Fibroblast of skin of right biceps (primary cell): ENCODE results near the gene XAB2.

ENCODE experiments used
- DNase-seq: peaks from one replicate; pipeline ENCODE4 v3.0.0-alpha.2; 2013

Gene XAB2

DNA sequence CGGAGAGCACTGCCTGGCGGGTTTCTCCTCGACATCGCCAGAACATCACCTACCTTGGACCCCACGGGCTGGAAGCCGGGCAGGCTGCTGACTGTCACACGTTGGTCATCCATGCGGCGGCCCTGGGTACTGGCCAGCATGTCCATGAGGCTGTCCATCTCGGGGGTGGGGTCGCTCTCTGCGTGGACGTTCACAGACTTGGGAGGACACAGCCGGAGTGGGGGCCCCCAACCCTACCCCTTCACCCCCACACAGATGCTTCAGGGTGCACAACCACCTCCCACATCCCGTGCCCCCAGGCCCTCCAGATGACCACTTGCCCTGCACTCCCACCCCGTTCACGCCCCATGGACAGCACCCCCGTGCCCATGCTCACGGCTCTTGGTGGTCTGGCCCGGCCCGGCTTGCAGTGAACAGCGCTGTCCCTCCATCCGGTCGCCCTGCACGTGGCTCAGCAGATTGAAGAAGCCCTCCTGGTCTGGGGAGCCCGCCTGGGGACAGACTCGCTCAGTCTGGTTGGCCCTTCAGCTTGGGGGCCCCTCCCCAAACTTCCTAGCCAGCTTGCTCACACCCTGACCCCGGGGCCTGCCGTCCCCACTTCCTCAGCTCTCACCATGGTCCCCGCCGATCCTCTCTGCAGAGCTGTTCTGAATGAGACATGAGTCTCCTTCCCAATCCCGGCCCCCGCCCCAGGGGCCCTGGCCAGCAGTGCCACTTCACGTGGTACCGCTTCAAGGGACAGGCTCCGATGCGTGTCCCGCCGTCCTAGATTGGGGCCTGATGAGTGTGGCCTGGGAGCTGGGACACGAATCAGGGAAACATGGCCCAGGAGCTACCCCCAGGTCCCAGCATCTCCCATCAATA, 3.2 kb upstream of the XAB2 start:
- DNase-seq = no peak

GRCh38 chr19:7631577-7631976, 2.2 kb upstream of the XAB2 start:
- no peak for DNase-seq

DNA sequence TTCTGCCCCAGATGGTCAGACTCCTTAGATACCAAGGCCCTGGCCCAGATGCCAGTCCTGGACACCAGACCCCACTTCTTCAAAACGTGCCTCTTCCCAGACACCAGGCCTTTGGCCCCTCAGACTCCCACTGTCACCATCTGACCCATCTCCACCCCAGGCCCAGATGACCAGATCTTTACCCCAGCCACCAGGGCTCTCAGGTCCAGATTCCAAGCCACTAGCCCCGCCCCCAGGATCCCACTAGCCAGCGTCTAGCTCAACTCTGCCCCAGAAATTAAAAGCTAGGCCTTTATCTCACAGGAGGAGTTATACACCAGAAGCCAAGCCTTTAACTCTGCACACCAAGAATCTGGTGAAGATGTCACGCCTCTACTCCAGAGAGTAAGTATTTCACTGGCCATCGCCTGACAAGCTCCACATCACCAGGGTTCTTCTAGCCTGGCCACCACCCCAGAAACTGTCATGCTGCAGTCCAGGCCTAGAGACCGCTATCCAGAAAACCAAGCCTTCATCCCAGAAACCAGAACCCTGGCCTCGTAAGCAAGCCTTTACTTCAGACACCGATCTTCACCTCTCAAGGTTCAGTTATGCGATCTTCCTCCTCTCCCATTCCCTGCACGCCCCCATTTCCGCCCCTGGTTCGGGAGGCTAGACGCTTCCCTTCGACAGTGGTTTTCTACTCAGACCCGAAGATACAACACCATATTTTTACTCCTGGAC, 595 bp downstream of the XAB2 start:
- no peak for DNase-seq

DNA sequence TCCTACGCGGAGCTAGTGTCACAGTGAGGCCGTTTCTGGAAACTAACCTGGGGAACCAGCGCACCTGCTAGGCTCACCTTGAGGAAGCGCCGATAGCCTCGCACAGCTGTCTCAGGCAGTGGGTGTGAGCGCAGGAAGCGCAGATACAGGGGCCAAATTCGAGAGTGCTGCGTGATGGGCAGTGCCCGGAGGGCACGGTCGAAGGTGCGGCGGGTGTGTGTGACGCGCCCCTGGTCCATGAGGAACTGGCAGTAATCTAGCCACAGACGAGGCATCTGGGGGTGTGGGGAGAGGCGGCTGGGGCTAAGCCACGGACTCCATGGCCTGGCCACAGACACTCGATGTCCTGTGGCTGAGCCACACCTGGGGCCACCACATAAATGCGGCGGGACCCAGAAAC, 2.2 kb downstream of the XAB2 start:
- DNase-seq = no peak

DNA sequence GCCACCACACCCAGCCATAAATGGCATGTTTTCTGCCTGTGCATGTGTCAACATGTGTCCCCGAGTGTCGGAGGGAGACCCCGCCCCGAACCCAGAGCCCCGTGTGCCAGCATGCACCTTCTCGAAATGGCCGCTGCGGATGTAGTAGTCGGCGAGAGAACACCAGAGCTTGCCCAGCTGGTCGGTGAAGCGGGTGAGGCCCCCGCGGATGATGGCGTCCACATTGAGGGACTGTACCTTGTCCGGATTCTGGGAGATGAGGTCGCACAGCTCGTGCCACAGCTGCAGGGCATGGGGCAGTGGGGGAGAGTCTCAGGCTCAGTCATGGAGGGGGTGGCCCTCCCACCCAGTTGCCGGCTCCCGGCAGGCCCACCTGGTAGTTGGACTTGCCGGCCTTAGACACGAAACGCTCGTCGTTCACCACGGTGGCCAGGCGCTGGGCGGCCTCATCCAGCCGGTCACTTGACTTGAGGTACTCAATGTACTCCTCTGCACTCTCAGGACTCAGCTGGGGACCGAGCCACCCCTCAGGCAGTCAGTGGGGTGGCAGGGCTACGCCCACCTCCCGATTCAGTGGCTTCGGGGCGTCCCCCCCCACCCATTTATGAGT, 3.5 kb downstream of the XAB2 start:
- no peak for DNase-seq

DNA sequence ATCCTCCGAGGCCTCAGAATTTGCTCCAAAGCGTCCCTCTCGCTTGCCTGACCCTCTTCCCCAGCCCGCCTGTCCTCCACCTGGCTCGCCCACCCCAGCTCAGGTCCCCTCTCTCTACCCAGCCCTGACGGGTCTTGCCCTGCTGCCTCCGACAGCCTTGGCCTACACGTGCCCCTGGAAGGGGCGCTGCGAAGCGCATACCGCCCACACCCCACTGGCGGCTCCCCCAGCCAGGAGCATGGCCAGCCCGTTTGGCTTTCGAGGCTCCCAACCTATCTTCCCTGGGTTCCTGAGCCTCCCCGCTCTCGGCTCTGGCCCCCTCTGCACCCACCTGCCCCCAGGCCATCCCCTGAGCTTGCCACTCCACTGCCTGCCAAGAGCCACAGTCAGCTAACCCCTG, 4.5 kb downstream of the XAB2 start:
- DNase-seq = no peak

DNA sequence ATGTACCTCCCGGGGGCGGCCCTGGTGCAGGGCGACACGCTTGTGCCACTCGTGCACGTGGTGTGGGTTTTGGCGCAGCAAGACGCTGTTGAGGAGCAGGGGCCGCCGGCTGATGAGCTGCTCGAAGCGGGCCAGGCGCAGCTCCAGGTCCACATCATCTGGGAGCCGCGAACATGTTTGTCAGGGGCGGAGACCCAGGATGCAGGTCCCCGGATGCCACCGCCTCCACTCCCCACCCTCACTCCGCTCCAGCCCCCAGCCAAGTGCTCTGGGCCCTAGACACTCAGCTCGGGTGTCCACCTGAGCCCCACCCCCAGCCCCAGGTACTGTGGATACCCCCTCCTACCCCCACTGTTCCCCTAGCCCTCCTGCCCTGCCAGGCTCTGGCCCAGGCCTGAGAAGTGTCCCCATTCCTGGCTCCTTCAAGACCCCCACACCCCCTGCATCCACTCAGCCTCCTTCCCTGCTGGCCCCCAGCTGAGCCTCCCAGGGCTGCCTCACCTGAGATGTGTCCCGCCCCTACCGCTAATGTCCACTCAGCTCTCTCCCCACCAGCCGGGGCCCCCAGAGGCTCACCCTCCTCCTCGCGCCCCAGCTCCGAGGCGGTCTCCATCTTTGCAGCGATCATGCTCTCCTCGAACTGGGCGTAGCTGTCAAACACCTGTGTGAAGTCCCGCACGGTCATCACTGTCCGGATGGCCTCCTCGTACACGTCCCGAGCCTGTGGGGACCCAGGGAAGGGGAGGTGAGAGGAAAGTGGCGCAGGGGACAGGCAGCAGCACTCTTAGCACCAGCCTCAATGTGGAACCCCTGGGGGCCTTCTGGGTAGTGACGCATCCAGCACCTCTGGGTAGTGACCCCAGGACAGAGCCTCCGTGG, 5.4 kb downstream of the XAB2 start:
- DNase-seq = no peak

DNA sequence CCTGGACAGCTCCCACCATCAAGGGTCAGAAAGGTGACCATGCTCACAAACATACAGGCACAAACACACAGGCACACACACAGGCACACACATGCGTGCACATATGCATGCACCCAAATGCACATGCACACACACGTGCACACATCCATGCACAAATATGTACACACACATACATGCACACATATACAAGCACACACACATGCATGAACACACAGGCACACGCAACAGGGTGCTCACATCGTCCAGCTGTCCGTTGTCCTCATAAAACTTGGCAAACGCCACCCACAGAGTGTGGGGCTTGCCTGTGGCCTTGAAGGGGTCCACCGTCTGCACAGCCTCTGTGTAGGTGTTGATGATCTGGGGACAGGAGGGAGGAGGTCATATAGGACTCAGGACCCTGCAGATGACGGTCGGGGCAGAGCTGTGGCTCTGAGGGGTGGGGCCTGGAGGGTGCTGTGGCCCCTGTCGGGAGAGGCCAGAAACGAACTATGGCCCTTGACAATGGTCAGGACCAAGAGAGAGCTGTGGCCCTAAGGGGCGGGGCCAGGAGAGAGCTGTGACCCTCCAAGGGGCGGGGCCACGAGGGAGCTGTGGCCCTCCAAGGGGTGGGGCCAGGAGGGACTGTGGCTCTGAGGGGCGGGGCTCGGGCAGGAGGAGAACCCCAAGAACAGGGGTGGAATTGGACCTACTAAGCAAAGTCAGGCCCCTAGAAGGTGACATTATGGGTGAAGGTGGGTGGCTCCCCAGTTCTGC, 6.2 kb downstream of the XAB2 start:
- no peak for DNase-seq

GRCh38 chr19:7620442-7621412, 8.6 kb downstream of the XAB2 start:
- no peak for DNase-seq

GRCh38 chr19:7619671-7620441, 9.5 kb downstream of the XAB2 start:
- DNase-seq = no peak

DNA sequence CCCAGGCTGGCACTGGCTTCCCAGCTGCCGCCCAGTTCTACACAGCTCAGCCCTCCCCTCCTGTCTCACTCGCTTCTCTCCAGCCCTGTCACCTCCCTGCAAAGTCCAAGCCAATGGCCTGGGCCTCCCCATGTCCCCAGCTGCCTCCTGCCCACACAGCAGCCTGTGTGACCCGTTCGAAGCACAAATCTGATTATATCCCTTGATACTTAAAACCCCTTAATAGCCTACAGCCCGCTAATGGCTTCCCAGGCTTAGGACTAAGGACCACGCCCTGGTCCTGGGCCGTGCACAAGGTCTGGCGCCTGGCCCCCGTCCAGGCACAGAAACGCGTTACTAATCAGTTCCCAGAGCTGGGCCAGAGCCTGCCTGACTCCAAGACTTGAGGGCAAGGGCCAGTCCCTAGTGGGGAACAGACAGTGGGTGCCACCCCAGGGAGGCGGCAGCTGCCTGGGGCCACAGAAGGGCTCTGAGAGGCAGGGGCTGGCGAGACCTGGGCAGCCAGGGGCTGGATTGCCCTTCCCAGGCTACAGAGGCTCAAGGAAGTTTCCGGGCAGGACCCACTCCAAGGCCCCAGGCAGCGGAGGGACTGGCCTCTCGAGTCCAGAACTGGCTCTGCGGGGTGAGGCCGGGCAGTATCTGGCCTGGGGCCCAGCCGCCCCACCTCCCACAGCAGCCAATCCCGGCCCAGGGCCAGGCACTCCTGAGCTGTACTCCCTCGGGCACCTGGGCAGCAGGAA, 10.4 kb downstream of the XAB2 start:
- no peak for DNase-seq

- no peak for DNase-seq
These were observed 11.0 kb downstream of the XAB2 start for GRCh38 chr19:7618348-7618747.

GRCh38 chr19:7617735-7618134, 11.6 kb downstream of the XAB2 start:
- DNase-seq = no peak

- DNase-seq = no peak
These were observed 12.2 kb downstream of the XAB2 start for GRCh38 chr19:7617172-7617571.

- DNase-seq = no peak
These were observed 14.2 kb downstream of the XAB2 start for GRCh38 chr19:7614859-7615741.

DNA sequence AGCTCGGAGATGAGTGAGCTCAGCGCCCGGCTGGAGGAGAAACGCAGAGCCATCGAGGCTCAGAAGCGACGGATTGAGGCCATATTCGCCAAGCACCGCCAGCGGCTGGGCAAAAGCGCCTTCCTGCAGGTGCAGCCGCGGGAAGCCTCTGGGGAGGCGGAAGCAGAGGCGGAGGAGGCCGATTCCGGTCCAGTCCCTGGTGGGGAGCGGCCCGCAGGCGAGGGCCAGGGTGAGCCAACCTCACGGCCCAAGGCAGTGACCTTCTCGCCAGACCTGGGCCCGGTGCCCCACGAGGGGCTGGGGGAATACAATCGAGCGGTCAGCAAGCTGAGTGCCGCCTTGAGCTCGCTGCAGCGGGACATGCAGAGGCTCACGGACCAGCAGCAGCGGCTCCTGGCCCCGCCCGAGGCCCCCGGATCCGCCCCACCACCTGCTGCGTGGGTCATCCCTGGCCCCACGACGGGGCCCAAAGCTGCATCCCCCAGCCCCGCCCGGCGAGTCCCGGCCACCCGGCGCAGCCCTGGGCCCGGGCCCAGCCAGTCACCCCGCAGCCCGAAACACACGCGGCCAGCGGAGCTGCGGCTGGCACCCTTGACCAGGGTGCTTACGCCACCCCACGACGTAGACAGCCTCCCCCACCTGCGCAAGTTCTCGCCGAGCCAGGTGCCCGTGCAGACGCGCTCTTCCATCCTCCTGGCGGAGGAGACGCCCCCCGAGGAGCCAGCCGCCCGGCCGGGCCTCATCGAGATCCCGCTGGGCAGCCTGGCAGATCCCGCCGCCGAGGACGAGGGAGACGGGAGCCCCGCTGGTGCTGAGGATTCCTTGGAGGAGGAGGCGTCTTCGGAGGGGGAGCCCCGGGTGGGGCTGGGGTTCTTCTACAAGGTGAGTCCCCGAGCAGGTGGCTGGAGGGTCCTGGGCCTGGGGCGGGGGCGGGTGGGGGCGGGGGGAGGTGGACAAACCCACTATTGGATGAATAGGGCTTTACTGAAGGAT, 16.8 kb downstream of the XAB2 start:
- DNase-seq = no peak
